Inflammatory macrophage (primary cell): ENCODE results near the gene CDSN.
"Not testable (repeated sequence)": the region's sequence is repeated elsewhere in the genome, so short reads cannot be mapped to it uniquely, and the experiment has no call there.

Experiments
- DNase-seq, 2 donors: peaks; one replicate each; pipeline ENCODE4 v3.0.0-alpha.2; 2020 to 2022

The CDSN gene

DNA sequence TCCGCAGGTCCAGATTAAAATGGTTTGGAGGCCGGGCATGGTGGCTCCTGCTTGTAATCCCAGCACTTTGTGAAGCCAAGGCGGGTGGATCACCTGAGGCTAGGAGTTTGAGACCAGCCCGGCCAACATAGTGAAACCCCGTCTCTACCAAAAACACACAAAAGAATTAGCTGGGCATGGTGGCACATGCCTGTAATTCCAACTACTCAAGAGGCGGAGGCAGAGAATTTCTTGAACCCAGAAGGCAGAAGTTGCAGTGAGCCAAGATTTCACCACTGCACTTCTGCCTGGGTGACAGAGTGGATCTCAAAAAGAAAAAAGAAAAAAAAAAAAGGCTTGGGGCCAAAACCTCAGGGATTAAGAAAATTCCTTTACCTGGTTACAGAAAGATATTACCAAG lies 38.4 kb downstream of the CDSN start:
- DNase-seq: peak; percentile 17 to 42

DNA sequence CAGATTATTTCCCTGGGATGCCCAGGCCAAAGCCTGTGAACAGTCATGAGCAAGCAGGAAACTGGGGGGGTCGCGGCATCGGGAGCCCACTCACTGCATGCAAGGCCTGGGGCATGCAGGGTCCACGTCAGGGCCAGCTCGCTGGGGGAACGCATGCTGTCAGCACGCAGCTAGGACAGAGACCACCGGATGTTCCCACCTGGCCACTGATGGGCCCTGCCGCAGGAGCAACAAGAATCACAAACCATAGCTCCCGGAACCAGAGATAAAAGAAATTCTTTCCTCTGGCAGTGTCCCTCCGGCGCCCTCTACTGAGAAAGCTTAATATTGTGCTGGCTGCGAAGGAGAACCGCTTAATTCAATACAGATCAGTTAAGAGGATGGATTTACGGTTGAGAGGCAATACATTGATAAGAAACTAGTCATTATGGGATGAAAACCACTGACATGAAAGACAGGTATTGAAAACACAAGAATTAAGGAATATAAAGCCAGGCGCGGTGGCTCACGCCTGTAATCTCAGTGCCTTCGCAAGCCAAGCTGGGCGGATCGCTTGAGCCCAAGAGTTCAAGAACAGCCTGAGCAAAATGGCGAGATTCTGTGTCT lies 40.5 kb downstream of the CDSN start:
- DNase-seq: peak; percentile 68 to 73

DNA sequence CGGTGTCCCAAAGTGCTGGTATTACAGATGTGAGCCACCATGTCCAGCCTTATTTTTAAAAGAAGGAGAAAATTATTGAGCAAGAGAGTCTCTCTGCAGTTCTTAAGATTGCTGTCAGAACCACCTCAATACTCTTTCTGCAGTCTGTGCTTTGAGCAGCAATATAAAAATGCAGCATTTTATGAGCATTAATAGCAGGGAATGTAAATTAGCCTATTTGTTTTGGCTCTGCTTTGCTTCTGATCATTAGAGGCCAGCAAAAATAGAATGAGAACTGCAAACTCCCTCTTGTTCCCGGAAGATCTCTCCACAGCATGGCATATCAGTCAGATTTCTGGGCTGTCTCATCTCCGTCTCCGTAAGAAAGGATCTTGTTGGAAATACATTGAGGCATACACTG lies 43.6 kb downstream of the CDSN start:
- no peak for DNase-seq

DNA sequence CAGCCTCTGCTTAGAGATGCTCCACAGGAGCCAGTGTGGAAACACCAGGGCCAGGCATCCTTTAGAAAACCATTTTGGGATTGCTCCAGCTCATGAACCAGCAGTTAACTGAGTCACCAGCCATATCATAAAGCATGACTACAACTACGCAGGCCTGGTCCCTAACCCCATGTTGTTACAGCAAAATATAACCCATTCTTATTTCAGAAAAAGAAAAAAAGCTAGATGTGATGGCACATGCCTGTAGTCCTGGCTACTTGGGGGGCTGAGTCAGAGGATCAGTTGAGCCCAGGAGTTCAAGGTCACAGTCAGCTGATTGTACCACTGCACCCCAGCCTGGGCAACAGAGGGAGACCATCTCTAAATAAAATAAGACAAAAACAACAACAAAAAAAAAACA lies 44.7 kb downstream of the CDSN start:
- no peak for DNase-seq

DNA sequence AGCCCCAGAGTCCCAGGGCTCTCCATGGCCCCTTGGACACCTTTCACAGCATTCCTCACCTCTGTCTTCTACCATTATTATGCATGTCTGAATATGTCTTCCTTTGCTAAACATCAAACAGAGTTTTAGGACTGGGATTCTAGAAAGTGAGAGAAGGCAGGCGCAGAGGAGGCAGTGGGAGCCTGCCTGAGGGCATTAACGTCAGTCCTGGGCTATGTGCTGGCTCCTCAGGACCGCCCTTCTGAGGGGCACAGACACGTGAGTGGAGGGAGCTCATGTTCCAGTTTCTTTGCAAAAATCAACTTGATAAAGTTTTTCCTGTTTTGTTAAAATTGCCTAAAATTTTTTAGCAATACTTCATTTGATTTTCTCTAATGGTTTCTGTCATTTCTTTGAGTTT lies 45.8 kb downstream of the CDSN start:
- DNase-seq: no peak

DNA sequence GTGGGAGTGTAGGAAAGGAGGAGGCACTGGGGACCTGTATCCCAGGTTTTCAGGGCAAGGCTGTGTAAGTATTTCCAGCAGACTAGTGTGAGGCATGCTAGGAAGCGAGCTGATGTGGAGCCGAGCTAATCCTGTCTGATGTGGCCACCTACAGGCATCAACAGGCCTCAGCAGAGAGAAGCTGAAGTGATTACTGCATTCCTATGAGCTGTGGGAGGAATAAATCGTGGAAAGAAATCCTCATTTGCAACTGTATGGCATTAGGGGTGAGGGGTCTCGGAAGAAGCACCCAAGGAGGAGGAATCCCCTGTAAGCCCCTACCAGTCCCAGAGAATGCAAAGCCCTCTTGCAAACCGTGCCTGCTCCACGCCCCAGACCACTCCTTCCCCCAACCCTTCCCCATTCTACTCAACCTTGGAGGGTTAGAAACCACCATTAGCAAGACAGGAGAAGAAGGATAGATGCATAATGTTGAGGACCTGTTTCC lies 49.5 kb downstream of the CDSN start:
- DNase-seq: peak in 1 of 2 donors; percentile 37

DNA sequence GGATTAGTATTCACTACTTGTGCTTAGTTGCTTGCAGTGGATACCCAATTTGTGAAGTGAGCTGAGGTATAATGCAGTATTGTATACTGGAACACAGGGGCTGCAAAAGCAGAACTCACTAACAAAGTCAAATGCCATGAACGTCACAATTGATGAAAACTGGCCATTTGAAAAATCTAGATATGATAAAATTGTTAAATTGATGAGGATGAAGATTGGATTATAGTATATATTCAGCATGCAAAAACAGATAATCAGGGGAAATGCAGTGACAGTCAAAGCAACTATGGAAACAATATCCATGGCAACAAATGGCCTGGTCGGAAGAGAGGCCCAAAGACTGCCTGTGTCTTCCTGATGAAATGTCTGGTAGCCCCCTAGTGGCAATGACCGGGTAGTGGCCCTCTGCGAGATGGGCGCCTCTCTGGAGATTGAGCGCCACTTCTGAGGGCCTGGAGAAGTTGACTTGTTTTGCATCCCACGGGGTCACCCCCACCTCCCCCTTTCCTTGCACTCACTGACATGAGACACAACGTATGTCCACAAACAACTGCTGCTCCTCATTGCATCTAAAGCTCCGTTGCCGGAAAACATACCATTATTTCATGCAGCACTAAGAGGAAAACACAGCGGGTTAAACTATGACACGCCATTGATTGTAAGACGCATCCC lies 51.4 kb downstream of the CDSN start:
- DNase-seq: peak; percentile 75 to 79

DNA sequence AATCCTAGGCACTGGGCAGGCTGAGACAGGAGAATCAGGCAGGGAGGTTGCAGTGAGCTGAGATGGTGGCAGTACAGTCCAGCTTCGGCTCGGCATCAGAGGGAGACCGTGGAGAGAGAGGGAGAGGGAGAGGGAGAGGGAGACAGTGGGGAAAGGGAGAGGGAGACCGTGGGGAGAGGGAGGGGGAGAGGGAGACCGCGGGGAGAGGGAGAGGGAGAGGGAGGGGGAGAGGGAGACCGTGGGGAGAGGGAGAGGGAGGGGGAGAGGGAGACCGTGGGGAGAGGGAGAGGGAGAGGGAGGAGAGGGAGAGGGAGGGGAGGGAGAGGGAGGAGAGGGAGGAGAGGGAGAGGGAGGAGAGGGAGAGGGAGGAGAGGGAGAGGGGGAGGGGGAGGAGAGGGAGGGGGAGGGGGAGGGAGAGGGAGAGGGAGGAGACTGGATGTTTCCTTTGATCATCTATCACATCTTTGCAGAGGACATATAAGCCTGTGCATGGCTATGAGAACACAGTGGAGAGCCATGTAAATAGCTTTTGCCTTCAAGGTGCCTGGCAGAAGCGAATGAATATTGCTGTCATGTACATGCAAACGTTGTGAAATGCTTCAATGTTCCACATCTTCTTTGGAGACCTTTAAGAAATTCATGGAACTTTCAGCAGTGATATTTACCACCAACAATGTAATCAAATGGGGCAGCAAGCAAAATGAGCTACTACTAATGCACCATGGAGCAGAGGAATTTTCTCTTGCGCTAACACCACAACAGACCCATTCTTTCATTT lies 52.2 kb downstream of the CDSN start:
- not testable (repeated sequence) for DNase-seq

DNA sequence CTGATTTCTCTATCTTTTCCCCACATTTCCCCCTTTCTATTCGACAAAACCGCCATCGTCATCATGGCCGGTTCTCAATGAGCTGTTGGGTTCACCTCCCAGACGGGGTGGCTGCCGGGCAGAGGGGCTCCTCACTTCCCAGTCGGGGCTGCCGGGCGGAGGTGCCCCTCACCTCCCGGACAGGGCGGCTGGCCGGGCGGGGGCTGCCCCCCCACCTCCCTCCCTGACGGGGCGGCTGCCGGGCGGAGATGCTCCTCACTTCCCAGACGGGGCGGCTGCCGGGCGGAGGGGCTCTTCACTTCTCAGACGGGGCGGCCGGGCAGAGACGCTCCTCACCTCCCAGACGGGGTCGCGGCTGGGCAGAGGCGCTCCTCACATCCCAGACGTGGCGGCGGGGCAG lies 53.2 kb downstream of the CDSN start:
- not testable (repeated sequence) for DNase-seq

DNA sequence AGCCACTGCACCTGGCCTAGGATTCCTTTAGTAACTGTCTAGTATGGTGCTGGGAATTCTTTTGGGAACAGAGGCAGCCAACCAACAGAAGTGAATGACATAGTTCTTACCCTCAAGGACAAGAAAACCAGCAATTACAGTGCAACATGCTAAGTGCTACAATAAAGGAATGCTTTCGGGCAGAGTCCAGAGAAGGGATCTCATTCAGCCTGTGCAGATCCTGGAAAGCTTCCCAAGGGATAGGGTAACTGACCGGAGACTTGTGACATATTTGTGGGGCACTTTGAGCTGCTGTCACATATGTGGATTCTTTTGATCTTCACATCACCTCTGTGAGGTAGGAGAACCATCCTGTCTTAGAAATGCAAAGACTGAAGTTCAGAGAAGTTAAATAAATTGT lies 54.7 kb downstream of the CDSN start:
- DNase-seq: no peak
